ENCODE data around the gene AKAP13.
"Not testable (repeated sequence)": the region's sequence is repeated elsewhere in the genome, so short reads cannot be mapped to it uniquely, and the experiment has no call there.

Gene AKAP13

DNA sequence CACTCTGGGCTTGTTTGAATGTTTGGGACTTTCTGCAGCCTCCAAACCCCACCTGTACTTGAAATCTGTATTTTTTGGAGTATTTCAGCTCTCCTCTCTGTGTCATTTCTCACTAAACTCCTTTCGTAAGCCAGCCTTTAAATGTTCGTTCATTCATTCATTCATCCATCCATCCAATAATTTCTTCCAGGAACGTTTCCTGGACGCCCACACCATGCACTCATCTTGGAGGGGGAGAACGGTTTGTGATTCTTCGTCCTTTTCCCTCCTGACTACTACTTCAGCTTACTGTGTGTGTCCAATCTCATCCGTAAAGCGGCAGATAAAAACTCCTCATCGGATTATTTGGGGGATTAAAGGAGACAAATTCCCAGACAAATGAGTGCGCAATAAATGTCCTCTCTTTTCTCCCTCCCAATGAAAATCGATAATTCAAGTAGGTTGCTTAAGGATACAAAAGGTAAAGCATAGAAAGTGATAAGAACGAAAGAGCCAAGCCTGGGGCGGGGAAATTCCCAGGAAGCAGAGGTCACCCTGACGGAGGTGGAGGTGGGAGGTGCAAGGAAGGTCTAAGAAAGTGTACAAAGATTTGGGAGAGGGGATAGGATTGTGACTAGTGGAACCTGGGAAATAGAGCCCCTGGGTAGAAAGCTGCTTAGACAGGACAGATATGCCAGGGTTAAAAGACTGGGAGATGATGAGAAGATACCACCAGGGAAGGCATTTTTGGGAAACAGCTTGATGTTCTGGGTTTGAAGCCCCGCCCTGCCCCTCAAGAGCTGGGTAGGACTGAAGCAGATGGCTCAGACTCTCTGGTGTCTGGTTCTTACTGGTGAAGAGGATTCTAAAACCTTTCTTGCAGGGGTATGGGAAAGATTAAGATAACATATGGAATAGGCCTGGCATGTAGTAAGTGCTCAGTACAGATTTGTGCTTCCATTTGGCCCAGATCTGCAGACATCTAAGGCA is 415.2 kb downstream of the AKAP13 start:
- Histone ChIP-seq H3K9me3 (ENCODE audit: insufficient read depth, low read length) (no peaks in the 10 kb centered on the region), H3K9me2 (replicated peaks; ENCODE audit: insufficient read depth, low read length) (no peaks in the 10 kb centered on the region), H3K4me2 (ENCODE audit: low read depth, low read length, poor library complexity, severe bottlenecking) (peak overlapping the region; percentile 90), H3K4me3 (ENCODE audit: insufficient read depth, low read length, poor library complexity, severe bottlenecking) (peak overlapping the region; percentile 50), H2AFZ (ENCODE audit: low read depth, low read length, severe bottlenecking) (peak overlapping the region; percentile 90), H3K9ac (ENCODE audit: low read length) (peak overlapping the region; percentile 43), H3K79me2 (ENCODE audit: insufficient read depth, low read length) (no peaks in the 10 kb centered on the region), H3K36me3 (ENCODE audit: low read length) (no peaks in the 10 kb centered on the region), H3F3A (ENCODE audit: insufficient read depth) (no peaks in the 10 kb centered on the region), H4K20me1 (ENCODE audit: low read depth, low read length) (no peaks in the 10 kb centered on the region; the same call in 1 of the 2 replicates), H3K27me3 (ENCODE audit: low read length) (no peaks in the 10 kb centered on the region), H3K27ac (ENCODE audit: low read depth, low read length) (no peak overlapping the region)
- TF ChIP-seq EZH2phosphoT487 (conservative IDR thresholded peaks at IDR 0.05; ENCODE audit: low read length) = no peak
- TF ChIP-seq, protein P1, sequence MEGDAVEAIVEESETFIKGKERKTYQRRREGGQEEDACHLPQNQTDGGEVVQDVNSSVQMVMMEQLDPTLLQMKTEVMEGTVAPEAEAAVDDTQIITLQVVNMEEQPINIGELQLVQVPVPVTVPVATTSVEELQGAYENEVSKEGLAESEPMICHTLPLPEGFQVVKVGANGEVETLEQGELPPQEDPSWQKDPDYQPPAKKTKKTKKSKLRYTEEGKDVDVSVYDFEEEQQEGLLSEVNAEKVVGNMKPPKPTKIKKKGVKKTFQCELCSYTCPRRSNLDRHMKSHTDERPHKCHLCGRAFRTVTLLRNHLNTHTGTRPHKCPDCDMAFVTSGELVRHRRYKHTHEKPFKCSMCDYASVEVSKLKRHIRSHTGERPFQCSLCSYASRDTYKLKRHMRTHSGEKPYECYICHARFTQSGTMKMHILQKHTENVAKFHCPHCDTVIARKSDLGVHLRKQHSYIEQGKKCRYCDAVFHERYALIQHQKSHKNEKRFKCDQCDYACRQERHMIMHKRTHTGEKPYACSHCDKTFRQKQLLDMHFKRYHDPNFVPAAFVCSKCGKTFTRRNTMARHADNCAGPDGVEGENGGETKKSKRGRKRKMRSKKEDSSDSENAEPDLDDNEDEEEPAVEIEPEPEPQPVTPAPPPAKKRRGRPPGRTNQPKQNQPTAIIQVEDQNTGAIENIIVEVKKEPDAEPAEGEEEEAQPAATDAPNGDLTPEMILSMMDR (IDR thresholded peaks at IDR 0.05; ENCODE audit: insufficient read depth, low read length, poor library complexity, severe bottlenecking) = no peak

DNA sequence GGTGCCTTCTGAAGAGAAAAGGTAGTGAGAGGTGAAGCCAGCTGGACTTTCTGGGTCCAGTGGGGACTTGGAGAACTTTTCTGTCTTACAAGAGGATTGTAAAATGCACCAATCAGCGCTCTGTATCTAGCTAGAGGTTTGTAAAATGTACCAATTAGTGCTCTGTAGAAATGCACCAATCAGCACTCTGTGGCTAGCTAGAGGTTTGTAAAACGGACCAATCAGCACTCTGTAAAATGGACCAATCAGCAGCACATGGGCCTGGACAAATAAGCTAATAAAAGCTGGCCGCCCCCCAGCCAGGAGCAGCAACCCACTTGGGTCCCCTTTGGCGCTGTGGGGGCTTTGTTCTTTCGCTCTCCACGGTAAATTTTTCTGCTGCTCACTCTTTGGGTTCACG is 416.0 kb downstream of the AKAP13 start:
- H3K27me3 ChIP-seq (ENCODE audit: low read length); H3K4me2 ChIP-seq (ENCODE audit: low read depth, low read length, poor library complexity, severe bottlenecking); H3K9ac ChIP-seq (ENCODE audit: low read length); H3K9me3 ChIP-seq (ENCODE audit: insufficient read depth, low read length); H2AFZ ChIP-seq (ENCODE audit: low read depth, low read length, severe bottlenecking); H4K20me1 ChIP-seq (ENCODE audit: low read depth, low read length); H3F3A ChIP-seq (ENCODE audit: insufficient read depth); H3K79me2 ChIP-seq (ENCODE audit: insufficient read depth, low read length); H3K27ac ChIP-seq (ENCODE audit: low read depth, low read length); H3K36me3 ChIP-seq (ENCODE audit: low read length); H3K9me2 ChIP-seq (replicated peaks; ENCODE audit: insufficient read depth, low read length); H3K4me3 ChIP-seq (ENCODE audit: insufficient read depth, low read length, poor library complexity, severe bottlenecking): not testable (repeated sequence)

All from SU-DHL-6 (cell line).